H9 (cell line): Measurements from ENCODE around the gene VSIR. TPM values are rescaled to one million over a fixed set of nuclear protein-coding genes. Genes with fewer than 3 reads are reported as not detected.

ENCODE experiments used
- DNase-seq: peaks from one replicate; pipeline ENCODE4 v3.0.0-alpha.2; 2017
- H2AFZ ChIP-seq: one replicate; pipeline ENCODE4 v1.6.1; 2013; ENCODE audit warnings: mild to moderate bottlenecking, low read length, control low read depth, moderate library complexity
- H2AK5ac ChIP-seq: 2 replicates; pipeline ENCODE4 v1.6.1; 2013; ENCODE audit warnings: low read length, control low read depth, mixed read lengths; ENCODE audit not compliant: insufficient read length
- H2BK120ac ChIP-seq: one replicate; pipeline ENCODE4 v1.6.1; 2013; ENCODE audit warnings: low read depth, mild to moderate bottlenecking, low read length, control low read depth, inconsistent platforms; ENCODE audit not compliant: poor library complexity, severe bottlenecking
- H2BK12ac ChIP-seq: 2 replicates; pipeline ENCODE4 v1.6.1; 2013; ENCODE audit warnings: low read length, control low read depth, mixed read lengths, low read depth; ENCODE audit not compliant: insufficient read length
- H2BK15ac ChIP-seq: 2 replicates; pipeline ENCODE4 v1.6.1; 2013; ENCODE audit warnings: low read depth, low read length, control low read depth
- H2BK20ac ChIP-seq: one replicate; pipeline ENCODE4 v1.6.1; 2013; ENCODE audit warnings: low read depth, mild to moderate bottlenecking, low read length, control low read depth, inconsistent platforms; ENCODE audit not compliant: poor library complexity, severe bottlenecking
- H2BK5ac ChIP-seq: 2 replicates; pipeline ENCODE4 v1.6.1; 2013; ENCODE audit warnings: low read length, control low read depth, mixed read lengths; ENCODE audit not compliant: insufficient read length
- H3K14ac ChIP-seq: 2 replicates; pipeline ENCODE4 v1.6.1; 2013; ENCODE audit warnings: low read length, control low read depth; ENCODE audit not compliant: insufficient read depth
- H3K18ac ChIP-seq: 2 replicates; pipeline ENCODE4 v1.6.1; 2013; ENCODE audit warnings: low read depth, mild to moderate bottlenecking, mixed read lengths, low read length, control low read depth; ENCODE audit not compliant: insufficient read length
- H3K23ac ChIP-seq: 2 replicates; pipeline ENCODE4 v1.6.1; 2013; ENCODE audit warnings: low read length, control low read depth, mixed read lengths, low read depth; ENCODE audit not compliant: insufficient read length
- H3K23me2 ChIP-seq: 2 replicates; pipeline ENCODE4 v1.6.1; 2013; ENCODE audit warnings: low read depth, mild to moderate bottlenecking, mixed read lengths, low read length, control low read depth; ENCODE audit not compliant: insufficient read length, poor library complexity, severe bottlenecking
- H3K27ac ChIP-seq: 2 replicates; pipeline ENCODE4 v1.5.1; 2013; ENCODE audit warnings: low read length, control low read depth, mixed read lengths, low read depth; ENCODE audit not compliant: insufficient read length
- H3K27me3 ChIP-seq: 2 replicates; pipeline ENCODE4 v1.6.1; 2013; ENCODE audit warnings: low read length, control low read depth, inconsistent platforms; ENCODE audit not compliant: insufficient read depth
- H3K4ac ChIP-seq: 2 replicates; pipeline ENCODE4 v1.6.1; 2013; ENCODE audit warnings: low read depth, mild to moderate bottlenecking, control low read depth, inconsistent platforms, low read length, moderate library complexity
- H3K4me1 ChIP-seq: 2 replicates; pipeline ENCODE4 v1.6.1; 2013; ENCODE audit warnings: low read length, control low read depth, inconsistent platforms; ENCODE audit not compliant: insufficient read depth
- H3K4me2 ChIP-seq: 2 replicates; pipeline ENCODE4 v1.6.1; 2013; ENCODE audit warnings: low read length, control low read depth, mixed read lengths; ENCODE audit not compliant: insufficient read length, insufficient read depth
- H3K56ac ChIP-seq: 2 replicates; pipeline ENCODE4 v1.6.1; 2013; ENCODE audit warnings: low read depth, mild to moderate bottlenecking, mixed read lengths, low read length, control low read depth; ENCODE audit not compliant: insufficient read length
- H3K79me1 ChIP-seq: 2 replicates; pipeline ENCODE4 v1.6.1; 2013; ENCODE audit warnings: low read depth, mild to moderate bottlenecking, moderate library complexity, low read length, control low read depth, inconsistent platforms; ENCODE audit not compliant: insufficient read depth, poor library complexity, severe bottlenecking
- H3K79me2 ChIP-seq: 2 replicates; pipeline ENCODE4 v1.6.1; 2013; ENCODE audit warnings: low read length, control low read depth, inconsistent platforms; ENCODE audit not compliant: insufficient read depth
- H3K9ac ChIP-seq: 2 replicates; pipeline ENCODE4 v1.6.1; 2013; ENCODE audit warnings: low read length, control low read depth, mixed read lengths; ENCODE audit not compliant: insufficient read length; ENCODE audit errors: extremely low read depth
- H3K9me3 ChIP-seq: one replicate; pipeline ENCODE4 v1.6.1; 2013; ENCODE audit warnings: low read depth, low read length, inconsistent platforms; ENCODE audit not compliant: control insufficient read depth
- H3T11ph ChIP-seq: one replicate; pipeline ENCODE4 v1.6.1; 2013; ENCODE audit warnings: mild to moderate bottlenecking, low read length, control low read depth, inconsistent platforms
- H4K20me1 ChIP-seq: one replicate; pipeline ENCODE4 v1.6.1; 2013; ENCODE audit not compliant: control insufficient read depth, insufficient read length, insufficient read depth
- H4K5ac ChIP-seq: 2 replicates; pipeline ENCODE4 v1.6.1; 2013; ENCODE audit warnings: low read depth, mild to moderate bottlenecking, mixed read lengths, low read length, control low read depth; ENCODE audit not compliant: insufficient read length
- H4K8ac ChIP-seq: replicated peaks from 2 replicates; pipeline ENCODE4 v1.6.1; 2013; ENCODE audit warnings: low read length, control low read depth, mixed read lengths, low read depth; ENCODE audit not compliant: insufficient read length
- H4K91ac ChIP-seq: 2 replicates; pipeline ENCODE4 v1.6.1; 2013; ENCODE audit warnings: low read depth, mild to moderate bottlenecking, moderate library complexity, mixed read lengths, low read length, control low read depth; ENCODE audit not compliant: insufficient read length
- H3K27ac Mint-ChIP-seq, 3 experiments: 2 replicates in 2 of 3; 3 replicates in 1 of 3; pipeline ENCODE4 v1.8.0; 2020 to 2021; ENCODE audit warnings: mixed read lengths in 3 of 3, mild to moderate bottlenecking in 1 of 3, moderate library complexity in 1 of 3
- H3K27me3 Mint-ChIP-seq: 2 replicates; pipeline ENCODE4 v1.8.0; 2021; ENCODE audit warnings: low read depth, mild to moderate bottlenecking, moderate library complexity, mixed read lengths
- H3K36me3 Mint-ChIP-seq, 3 experiments: 2 replicates in 2 of 3; 3 replicates in 1 of 3; pipeline ENCODE4 v1.8.0; 2020 to 2021; ENCODE audit warnings: low read depth in 3 of 3, mixed read lengths in 3 of 3; ENCODE audit not compliant: insufficient read depth in 1 of 3
- H3K4me1 Mint-ChIP-seq, 2 experiments: 2 replicates each; pipeline ENCODE4 v1.8.0; 2020; ENCODE audit warnings: mixed read lengths in 2 of 2
- H3K4me3 Mint-ChIP-seq, 2 experiments: 2 replicates in 1 of 2; 3 replicates in 1 of 2; pipeline ENCODE4 v1.8.0; 2020 to 2021; ENCODE audit warnings: mild to moderate bottlenecking in 2 of 2, mixed read lengths in 2 of 2, moderate library complexity in 1 of 2
- H3K9me3 Mint-ChIP-seq, 2 experiments: 2 replicates in 1 of 2; 3 replicates in 1 of 2; pipeline ENCODE4 v1.8.0; 2020; ENCODE audit warnings: mild to moderate bottlenecking in 2 of 2, mixed read lengths in 2 of 2, moderate library complexity in 1 of 2
- WGBS: extraction: QIAGEN DNeasy Blood & Tissue Kit; methylation state at CpG from one replicate; pipeline ENCODE4 v1.1.7; 2013; ENCODE audit warnings: missing lambda C conversion rate, low lambda C conversion rate, mixed read lengths; ENCODE audit not compliant: insufficient read length; ENCODE audit errors: extremely low coverage; 5-methylcytosine and 5-hydroxymethylcytosine counted together
- total RNA-seq: library from RNA; stranded (reverse); gene quantifications from 2 replicates; pipeline ENCODE4 v1.2.1, GENCODE V29; 2021
- TF ChIP-seq, protein P1 (sequence below): fragments of 200-600 bp; sonication (generic); conservative IDR thresholded peaks from 3 replicates; pipeline ENCODE4 v1.8.0; 2021; ENCODE audit warnings: antibody characterized with exemption, mild to moderate bottlenecking

The VSIR gene
- total RNA-seq, 1 experiment from 2014 or later = 0.11 TPM

GRCh38 chr10:71798308-71798624 lies 24.9 kb upstream of the VSIR start:
- TF ChIP-seq, protein P1, sequence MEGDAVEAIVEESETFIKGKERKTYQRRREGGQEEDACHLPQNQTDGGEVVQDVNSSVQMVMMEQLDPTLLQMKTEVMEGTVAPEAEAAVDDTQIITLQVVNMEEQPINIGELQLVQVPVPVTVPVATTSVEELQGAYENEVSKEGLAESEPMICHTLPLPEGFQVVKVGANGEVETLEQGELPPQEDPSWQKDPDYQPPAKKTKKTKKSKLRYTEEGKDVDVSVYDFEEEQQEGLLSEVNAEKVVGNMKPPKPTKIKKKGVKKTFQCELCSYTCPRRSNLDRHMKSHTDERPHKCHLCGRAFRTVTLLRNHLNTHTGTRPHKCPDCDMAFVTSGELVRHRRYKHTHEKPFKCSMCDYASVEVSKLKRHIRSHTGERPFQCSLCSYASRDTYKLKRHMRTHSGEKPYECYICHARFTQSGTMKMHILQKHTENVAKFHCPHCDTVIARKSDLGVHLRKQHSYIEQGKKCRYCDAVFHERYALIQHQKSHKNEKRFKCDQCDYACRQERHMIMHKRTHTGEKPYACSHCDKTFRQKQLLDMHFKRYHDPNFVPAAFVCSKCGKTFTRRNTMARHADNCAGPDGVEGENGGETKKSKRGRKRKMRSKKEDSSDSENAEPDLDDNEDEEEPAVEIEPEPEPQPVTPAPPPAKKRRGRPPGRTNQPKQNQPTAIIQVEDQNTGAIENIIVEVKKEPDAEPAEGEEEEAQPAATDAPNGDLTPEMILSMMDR = no peak
- no peak for DNase-seq

More at GRCh38 chr10:71798308-71798624, 24.9 kb upstream of the VSIR start:
- H3K14ac ChIP-seq = no peak overlapping the region
- no peak overlapping the region for H2BK12ac ChIP-seq
- no peak overlapping the region for H2BK20ac ChIP-seq
- H3K36me3 Mint-ChIP-seq = no peaks in the 10 kb centered on the region
- H3K27me3 Mint-ChIP-seq = peaks cover 9% of the 10 kb centered on the region
- H2BK120ac ChIP-seq = no peak overlapping the region
- no peaks in the 10 kb centered on the region for H3K79me2 ChIP-seq
- no peaks in the 10 kb centered on the region for H3K4me1 ChIP-seq
- no peak overlapping the region for H2AFZ ChIP-seq
- no peaks in the 10 kb centered on the region for H3K9me3 ChIP-seq
- H3K4me3 Mint-ChIP-seq = no peak overlapping the region
- no peak overlapping the region for H2BK5ac ChIP-seq
- H2AK5ac ChIP-seq = no peak overlapping the region
- H4K20me1 ChIP-seq = no peaks in the 10 kb centered on the region
- no peak overlapping the region for H3K4me2 ChIP-seq
- H3T11ph ChIP-seq = no peak overlapping the region
- H3K18ac ChIP-seq = no peak overlapping the region
- H3K27me3 ChIP-seq = 0 out of 2 replicates have a peak, but pooled peaks cover 2% of the 10 kb centered on the region
- no peak overlapping the region for H4K5ac ChIP-seq
- H3K23me2 ChIP-seq = no peaks in the 10 kb centered on the region
- no peak overlapping the region for H4K91ac ChIP-seq
- H3K4ac ChIP-seq = no peak overlapping the region
- H3K9ac ChIP-seq = no peak overlapping the region
- H4K8ac ChIP-seq = no peak overlapping the region
- H3K9me3 Mint-ChIP-seq = no peaks in the 10 kb centered on the region; a peak in 1 of 5 replicates
- H3K27ac ChIP-seq = no peak overlapping the region
- H3K56ac ChIP-seq = no peak overlapping the region
- WGBS = no CpG with 5 or more reads among the region's 6 CpGs
- H3K27ac Mint-ChIP-seq = no peak overlapping the region
- H2BK15ac ChIP-seq = no peak overlapping the region
- H3K79me1 ChIP-seq = no peaks in the 10 kb centered on the region
- H3K4me1 Mint-ChIP-seq = peaks cover 0 to 3% of the 10 kb centered on the region in 2 experiments; a peak in 1 of 4 replicates
- no peak overlapping the region for H3K23ac ChIP-seq
